22Rv1 (cell line): ENCODE data around the gene DIO1.

Experiments used
- H3K27ac ChIP-seq: fragments of 450-650 bp; 2 replicates; pipeline ENCODE4 v1.5.1; 2017
- CTCF ChIP-seq: fragments of 450-650 bp; IDR thresholded peaks from 2 replicates; pipeline ENCODE4 v1.5.1; 2017; ENCODE audit warnings: mild to moderate bottlenecking
- ZFX ChIP-seq: fragments of 450-650 bp; IDR thresholded peaks from 2 replicates; pipeline ENCODE4 v1.6.1; 2017; ENCODE audit warnings: antibody characterized with exemption, borderline replicate concordance

Gene DIO1

GRCh38 chr1:53911442-53911841, 17.5 kb downstream of the DIO1 start:
- H3K27ac ChIP-seq: no peak overlapping the region
- TF ChIP-seq ZFX (no peak), CTCF (no peak)

GRCh38 chr1:53913352-53914033, 19.5 kb downstream of the DIO1 start:
- no peak overlapping the region for H3K27ac ChIP-seq
- TF ChIP-seq CTCF (no peak), ZFX (no peak)

- TF ChIP-seq CTCF (no peak), ZFX (no peak)
- H3K27ac ChIP-seq: no peak overlapping the region
Observed at GRCh38 chr1:53918343-53918742, 24.4 kb downstream of the DIO1 start.

GRCh38 chr1:53919675-53920066, 25.7 kb downstream of the DIO1 start:
- no peak overlapping the region for H3K27ac ChIP-seq
- TF ChIP-seq CTCF (no peak), ZFX (no peak)

GRCh38 chr1:53927376-53927881, 33.4 kb downstream of the DIO1 start:
- TF ChIP-seq CTCF (no peak), ZFX (no peak)
- no peak overlapping the region for H3K27ac ChIP-seq

GRCh38 chr1:53929246-53929960, 35.4 kb downstream of the DIO1 start:
- no peak overlapping the region for H3K27ac ChIP-seq

More at GRCh38 chr1:53929246-53929960, 35.4 kb downstream of the DIO1 start:
- no peak for TF ChIP-seq CTCF
- TF ChIP-seq ZFX: no peak
